Cardiac muscle cell (in vitro differentiated cells and primary cell): ENCODE measurements around the gene MSMB. TPM values are rescaled to one million over a fixed set of nuclear protein-coding genes. Genes with fewer than 3 reads are reported as not detected.
"Not testable (repeated sequence)": the region's sequence is repeated elsewhere in the genome, so short reads cannot be mapped to it uniquely, and the experiment has no call there.

Source experiments
- DNase-seq, 2 donors: peaks; one replicate each; pipeline versions ENCODE4 v3.0.0 to v3.0.0-alpha.2; 2010 to 2017; ENCODE audit warnings: low read depth in 1 of 2, low spot score in 1 of 2
- H3K27ac ChIP-seq: fragments of 200-600 bp; sonication (generic); 2 replicates; pipeline ENCODE4 v1.5.1; 2016
- H3K27me3 ChIP-seq: fragments of 200-600 bp; sonication (generic); 2 replicates; pipeline ENCODE4 v1.6.0; 2016; ENCODE audit warnings: control low read depth
- H3K36me3 ChIP-seq: fragments of 200-600 bp; sonication (generic); 2 replicates; pipeline ENCODE4 v1.5.1; 2016; ENCODE audit warnings: control low read depth
- H3K4me1 ChIP-seq: fragments of 200-600 bp; sonication (generic); 2 replicates; pipeline ENCODE4 v1.8.1; 2017; ENCODE audit warnings: low read depth, mild to moderate bottlenecking, mixed run types
- H3K4me3 ChIP-seq: fragments of 200-600 bp; sonication (generic); 2 replicates; pipeline ENCODE4 v1.5.1; 2016; ENCODE audit warnings: mild to moderate bottlenecking
- H3K9me3 ChIP-seq: fragments of 200-600 bp; sonication (generic); 2 replicates; pipeline ENCODE4 v1.5.1; 2017; ENCODE audit warnings: low read depth, mild to moderate bottlenecking, control low read depth
- polyA plus RNA-seq: library from polyadenylated mRNA; unstranded; fragments of >200 nt; fragmentation: Nextera tagmentation; extraction: Ambion mirVana; gene quantifications from 2 replicates; pipeline ENCODE4 v1.2.1, GENCODE V29; 2016
- total RNA-seq: library from RNA; depleted of rRNA; stranded (reverse); fragments of >200 nt; gene quantifications from 2 replicates; pipeline ENCODE4 v1.2.3, GENCODE V29; 2016
- TF ChIP-seq, protein P1 (sequence below): IDR thresholded peaks from 2 replicates; pipeline ENCODE4 v1.5.1; 2012; ENCODE audit warnings: low read depth, mild to moderate bottlenecking, low read length

MSMB gene
- total and polyA plus RNA-seq, 2 experiments from 2014 or later = not detected

DNA sequence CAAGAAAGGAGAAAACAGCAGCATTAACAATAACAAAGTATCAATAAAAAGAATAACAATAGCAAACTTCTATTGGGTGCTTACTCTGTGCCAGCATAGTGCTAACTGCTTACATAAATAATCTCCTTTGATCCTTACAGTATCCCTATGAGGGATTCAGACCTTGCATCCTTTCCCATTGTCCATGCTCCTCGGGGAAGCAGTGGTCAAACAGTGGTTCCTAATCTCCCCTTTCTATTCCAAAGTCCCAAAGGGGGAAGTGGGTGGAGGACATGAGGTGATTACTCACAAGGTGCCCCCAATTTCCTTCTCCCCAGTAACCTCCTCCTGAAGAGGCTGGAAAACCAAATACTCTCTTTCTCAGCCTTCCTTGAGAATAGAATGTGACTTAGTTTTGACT is 22.0 kb upstream of the MSMB start:
- Histone ChIP-seq H3K4me3 (no peak overlapping the region), H3K27ac (no peak overlapping the region)

DNA sequence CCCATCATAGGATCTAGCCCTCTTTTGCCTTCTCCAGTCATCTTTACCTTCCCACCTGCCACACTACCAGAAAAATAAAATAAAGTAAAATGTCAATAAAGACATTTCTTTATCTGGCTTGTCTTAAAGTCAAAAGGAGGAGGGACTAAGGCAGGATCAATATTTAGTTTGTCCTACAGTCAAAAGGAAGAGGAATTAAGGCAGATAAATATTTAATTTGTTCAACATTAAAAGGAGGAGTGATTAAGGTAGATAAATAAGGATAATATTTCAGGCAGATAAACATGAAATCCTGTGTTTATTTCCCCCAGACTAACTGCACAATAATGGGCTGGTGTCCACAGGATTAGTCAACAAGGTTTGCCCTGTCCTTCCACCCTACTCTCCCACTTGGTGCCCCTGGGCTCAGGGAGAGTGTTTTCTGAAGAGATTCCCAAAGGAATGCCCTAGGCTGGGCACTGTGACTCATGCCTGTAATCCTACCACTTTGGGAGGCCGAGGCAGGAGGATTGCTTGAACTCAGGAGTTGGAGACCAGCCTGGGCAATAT is 18.3 kb upstream of the MSMB start:
- no peak for DNase-seq
- H3K36me3 ChIP-seq = no peaks in the 10 kb centered on the region

More for the DNA sequence above, 22.0 kb upstream of the MSMB start:
- no peak for DNase-seq
- Histone ChIP-seq H3K27me3 (no peaks in the 10 kb centered on the region), H3K36me3 (no peaks in the 10 kb centered on the region), H3K9me3 (no peaks in the 10 kb centered on the region), H3K4me1 (no peaks in the 10 kb centered on the region)
- TF ChIP-seq, protein P1, sequence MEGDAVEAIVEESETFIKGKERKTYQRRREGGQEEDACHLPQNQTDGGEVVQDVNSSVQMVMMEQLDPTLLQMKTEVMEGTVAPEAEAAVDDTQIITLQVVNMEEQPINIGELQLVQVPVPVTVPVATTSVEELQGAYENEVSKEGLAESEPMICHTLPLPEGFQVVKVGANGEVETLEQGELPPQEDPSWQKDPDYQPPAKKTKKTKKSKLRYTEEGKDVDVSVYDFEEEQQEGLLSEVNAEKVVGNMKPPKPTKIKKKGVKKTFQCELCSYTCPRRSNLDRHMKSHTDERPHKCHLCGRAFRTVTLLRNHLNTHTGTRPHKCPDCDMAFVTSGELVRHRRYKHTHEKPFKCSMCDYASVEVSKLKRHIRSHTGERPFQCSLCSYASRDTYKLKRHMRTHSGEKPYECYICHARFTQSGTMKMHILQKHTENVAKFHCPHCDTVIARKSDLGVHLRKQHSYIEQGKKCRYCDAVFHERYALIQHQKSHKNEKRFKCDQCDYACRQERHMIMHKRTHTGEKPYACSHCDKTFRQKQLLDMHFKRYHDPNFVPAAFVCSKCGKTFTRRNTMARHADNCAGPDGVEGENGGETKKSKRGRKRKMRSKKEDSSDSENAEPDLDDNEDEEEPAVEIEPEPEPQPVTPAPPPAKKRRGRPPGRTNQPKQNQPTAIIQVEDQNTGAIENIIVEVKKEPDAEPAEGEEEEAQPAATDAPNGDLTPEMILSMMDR = no peak

DNA sequence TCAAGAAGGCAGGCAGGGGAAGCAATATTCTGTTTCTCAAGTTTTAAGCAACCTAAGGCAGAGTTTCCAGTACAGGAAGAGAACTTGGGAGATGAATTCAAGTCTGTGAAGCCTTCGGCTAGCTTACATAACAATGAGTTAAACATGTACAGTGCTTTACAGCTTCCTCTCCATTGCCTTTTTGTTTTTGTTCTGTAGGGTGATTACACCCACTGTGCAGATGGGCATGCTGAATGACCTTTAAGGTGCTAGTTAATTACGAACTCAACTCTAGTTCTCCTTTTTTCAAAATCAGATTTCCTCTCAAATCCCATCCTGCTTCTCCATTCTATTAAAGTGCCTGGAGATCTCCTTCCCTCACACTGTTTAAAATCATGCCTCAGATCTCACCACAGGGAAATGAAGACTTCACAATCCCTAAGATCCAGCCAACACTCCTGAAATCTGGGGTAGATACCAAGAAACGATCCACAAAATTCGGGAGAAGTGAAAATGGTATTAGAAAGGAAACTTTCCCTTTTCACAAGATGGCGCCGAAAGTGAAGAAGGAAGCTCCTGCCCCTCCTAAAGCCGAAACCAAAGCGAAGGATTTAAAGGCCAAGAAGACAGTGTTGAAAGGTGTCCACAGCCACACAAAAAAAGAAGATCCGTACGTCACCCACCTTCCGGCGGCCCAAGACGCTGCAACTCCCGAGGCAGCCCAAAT is 16.8 kb upstream of the MSMB start:
- no peak overlapping the region for H3K27ac ChIP-seq
- H3K27me3 ChIP-seq = no peaks in the 10 kb centered on the region
- TF ChIP-seq, protein P1 = no peak
- H3K9me3 ChIP-seq = no peaks in the 10 kb centered on the region
- no peak overlapping the region for H3K4me3 ChIP-seq
- no peaks in the 10 kb centered on the region for H3K4me1 ChIP-seq
- H3K36me3 ChIP-seq = no peaks in the 10 kb centered on the region
- no peak for DNase-seq

More for the DNA sequence above, 18.3 kb upstream of the MSMB start:
- TF ChIP-seq, protein P1 = no peak
- Histone ChIP-seq H3K4me3 (no peak overlapping the region), H3K9me3 (no peaks in the 10 kb centered on the region), H3K27me3 (no peaks in the 10 kb centered on the region), H3K27ac (no peak overlapping the region), H3K4me1 (no peaks in the 10 kb centered on the region)

DNA sequence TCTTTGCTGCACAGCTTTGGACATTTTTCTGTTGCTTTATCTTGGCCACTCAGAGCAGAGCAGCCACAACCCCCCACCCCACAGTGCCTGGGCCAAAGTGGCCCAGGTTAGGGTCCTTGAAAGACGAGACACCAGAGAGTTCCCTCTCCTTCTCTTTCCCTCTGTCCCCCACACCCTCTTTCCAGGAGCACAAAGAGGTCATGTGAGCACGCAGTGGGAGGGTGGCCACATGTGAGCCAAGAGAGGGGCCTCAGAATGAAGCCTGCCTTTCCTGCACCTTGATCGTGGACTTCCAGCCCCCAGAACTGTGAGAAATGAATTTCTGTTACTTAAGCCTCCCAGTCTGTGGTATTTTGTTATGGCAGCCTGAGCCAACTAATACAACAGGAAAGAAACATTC is 14.6 kb upstream of the MSMB start:
- no peak for DNase-seq
- Histone ChIP-seq H3K36me3 (no peaks in the 10 kb centered on the region), H3K27me3 (no peaks in the 10 kb centered on the region), H3K4me3 (no peak overlapping the region), H3K9me3 (no peaks in the 10 kb centered on the region), H3K27ac (no peak overlapping the region), H3K4me1 (no peaks in the 10 kb centered on the region)
- TF ChIP-seq, protein P1 = no peak

DNA sequence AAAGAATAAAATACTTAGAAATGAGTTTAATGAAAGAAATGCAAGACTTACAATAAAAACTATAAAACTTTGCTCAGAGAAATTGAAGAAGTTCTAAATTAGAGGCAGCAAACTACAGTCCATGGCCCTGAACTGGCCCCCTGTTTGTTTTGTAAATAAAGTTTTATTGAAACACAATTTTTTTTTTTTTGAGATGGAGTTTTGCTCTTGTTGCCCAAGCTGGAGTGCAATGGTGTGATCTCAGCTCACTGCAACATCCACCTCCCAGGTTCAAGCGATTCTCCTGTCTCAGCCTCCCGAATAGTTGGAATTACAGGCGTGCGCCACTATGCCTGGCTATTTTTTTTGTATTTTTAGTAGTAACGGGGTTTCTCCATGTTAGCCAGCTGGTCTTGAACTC is 11.9 kb upstream of the MSMB start:
- H3K27ac ChIP-seq, H3K4me3 ChIP-seq: not testable (repeated sequence)

DNA sequence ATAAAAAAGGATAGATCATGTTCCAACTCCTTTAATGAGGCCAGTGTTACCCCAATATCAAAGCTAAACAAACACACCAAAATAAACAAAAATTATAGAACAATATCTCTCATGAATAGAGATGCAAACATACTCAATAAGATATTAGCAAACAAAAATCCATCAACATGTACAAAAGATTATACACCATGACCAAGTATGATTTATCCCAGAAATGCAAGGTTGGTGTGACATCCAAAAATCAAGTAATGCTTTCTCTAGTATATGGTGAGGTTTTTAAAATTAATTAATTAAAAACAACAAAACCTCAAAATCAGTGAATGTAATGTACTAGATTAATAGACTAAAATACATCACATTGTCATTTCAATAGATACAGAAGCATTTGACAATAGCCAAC is 11.0 kb upstream of the MSMB start:
- Histone ChIP-seq H3K27ac (no peak overlapping the region), H3K4me3 (no peak overlapping the region), H3K36me3 (no peaks in the 10 kb centered on the region), H3K27me3 (no peaks in the 10 kb centered on the region), H3K9me3 (no peaks in the 10 kb centered on the region), H3K4me1 (no peaks in the 10 kb centered on the region)
- no peak for DNase-seq
- TF ChIP-seq, protein P1 = no peak

More for the DNA sequence above, 11.9 kb upstream of the MSMB start:
- DNase-seq, H3K4me1 ChIP-seq, H3K27me3 ChIP-seq, H3K9me3 ChIP-seq, H3K36me3 ChIP-seq: not testable (repeated sequence)
